WTC11 (cell line): Measurements from ENCODE around the gene PHLDA3.

Experiments
- ATF1 ChIP-seq: sonication (generic); formaldehyde crosslinking; IDR thresholded peaks from 2 replicates; pipeline ENCODE4 v1.8.1; 2023; ENCODE audit warnings: mild to moderate bottlenecking, moderate library complexity, missing genetic modification reagents
- CREB1 ChIP-seq: sonication (generic); formaldehyde crosslinking; IDR thresholded peaks from 2 replicates; pipeline ENCODE4 v1.8.0; 2023; ENCODE audit warnings: mild to moderate bottlenecking, missing genetic modification reagents
- CREM ChIP-seq: sonication (generic); formaldehyde crosslinking; IDR thresholded peaks from 2 replicates; pipeline ENCODE4 v1.8.1; 2022; ENCODE audit warnings: mild to moderate bottlenecking, missing genetic modification reagents, moderate library complexity
- PRRX2 ChIP-seq: fragments of 250-450 bp; sonication (Bioruptor Pico); IDR thresholded peaks from 2 replicates; pipeline ENCODE4 v1.8.0; 2021; ENCODE audit warnings: mild to moderate bottlenecking
- SOX15 ChIP-seq: fragments of 250-450 bp; sonication (Bioruptor Pico); IDR thresholded peaks from 2 replicates; pipeline ENCODE4 v1.9.0; 2021; ENCODE audit warnings: mild to moderate bottlenecking
- TP53 ChIP-seq: sonication (generic); formaldehyde crosslinking; IDR thresholded peaks from 2 replicates; pipeline ENCODE4 v1.8.1; 2023; ENCODE audit warnings: mild to moderate bottlenecking, missing genetic modification reagents
- TF ChIP-seq, protein P1 (sequence below): sonication (generic); formaldehyde crosslinking; IDR thresholded peaks from 2 replicates; pipeline ENCODE4 v1.8.1; 2022; ENCODE audit warnings: missing genetic modification reagents, borderline replicate concordance
- TF ChIP-seq, protein P2 (sequence below): fragments of 200-600 bp; IDR thresholded peaks from 2 replicates; pipeline ENCODE4 v1.8.0; 2022; ENCODE audit warnings: antibody characterized with exemption
- TF ChIP-seq, protein P3 (sequence below): sonication (generic); formaldehyde crosslinking; IDR thresholded peaks from 2 replicates; pipeline ENCODE4 v1.8.1; 2022; ENCODE audit warnings: low read depth, mild to moderate bottlenecking, moderate library complexity, missing genetic modification reagents, borderline replicate concordance

DNA sequence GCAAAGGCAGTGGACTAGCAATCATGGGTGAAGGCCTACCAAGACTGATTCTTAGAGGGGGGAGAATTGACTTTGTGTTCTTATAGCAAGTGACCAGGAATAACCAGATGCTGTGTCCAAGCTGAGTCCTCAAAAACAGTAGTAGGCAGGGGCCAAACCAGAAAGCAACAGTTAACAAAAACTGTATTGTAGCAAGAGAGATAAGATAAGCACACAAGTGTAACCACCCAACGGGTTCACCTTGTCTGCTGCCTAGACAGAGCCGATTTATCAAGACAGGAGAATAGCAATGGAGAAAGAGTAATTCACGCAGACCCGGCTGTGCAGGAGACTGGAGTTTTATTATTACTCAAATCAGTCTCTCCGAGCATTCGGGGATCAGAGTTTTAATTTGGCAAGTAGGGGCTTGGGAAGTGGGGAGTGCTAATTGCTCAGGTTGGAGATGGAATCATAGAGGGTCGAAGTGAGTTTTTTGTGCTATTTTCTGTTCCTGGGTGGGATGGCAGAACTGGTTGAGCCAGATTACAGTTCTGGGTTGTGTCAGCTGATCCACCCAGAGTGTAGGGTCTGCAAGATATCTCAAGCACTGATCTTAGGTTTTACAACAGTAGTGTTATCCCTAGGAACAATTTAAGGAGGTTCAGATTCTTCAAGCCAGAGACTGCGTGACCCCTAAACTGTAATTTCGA is 46.2 kb upstream of the PHLDA3 start:
- TF ChIP-seq CREB1 (CRISPR knock-in tag), result no peak
- no peak for TF ChIP-seq ATF1 (CRISPR knock-in tag)
- TF ChIP-seq, protein P1, sequence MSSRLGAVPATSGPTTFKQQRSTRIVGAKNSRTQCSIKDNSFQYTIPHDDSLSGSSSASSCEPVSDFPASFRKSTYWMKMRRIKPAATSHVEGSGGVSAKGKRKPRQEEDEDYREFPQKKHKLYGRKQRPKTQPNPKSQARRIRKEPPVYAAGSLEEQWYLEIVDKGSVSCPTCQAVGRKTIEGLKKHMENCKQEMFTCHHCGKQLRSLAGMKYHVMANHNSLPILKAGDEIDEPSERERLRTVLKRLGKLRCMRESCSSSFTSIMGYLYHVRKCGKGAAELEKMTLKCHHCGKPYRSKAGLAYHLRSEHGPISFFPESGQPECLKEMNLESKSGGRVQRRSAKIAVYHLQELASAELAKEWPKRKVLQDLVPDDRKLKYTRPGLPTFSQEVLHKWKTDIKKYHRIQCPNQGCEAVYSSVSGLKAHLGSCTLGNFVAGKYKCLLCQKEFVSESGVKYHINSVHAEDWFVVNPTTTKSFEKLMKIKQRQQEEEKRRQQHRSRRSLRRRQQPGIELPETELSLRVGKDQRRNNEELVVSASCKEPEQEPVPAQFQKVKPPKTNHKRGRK (CRISPR knock-in tag), result no peak
- TF ChIP-seq, protein P2, sequence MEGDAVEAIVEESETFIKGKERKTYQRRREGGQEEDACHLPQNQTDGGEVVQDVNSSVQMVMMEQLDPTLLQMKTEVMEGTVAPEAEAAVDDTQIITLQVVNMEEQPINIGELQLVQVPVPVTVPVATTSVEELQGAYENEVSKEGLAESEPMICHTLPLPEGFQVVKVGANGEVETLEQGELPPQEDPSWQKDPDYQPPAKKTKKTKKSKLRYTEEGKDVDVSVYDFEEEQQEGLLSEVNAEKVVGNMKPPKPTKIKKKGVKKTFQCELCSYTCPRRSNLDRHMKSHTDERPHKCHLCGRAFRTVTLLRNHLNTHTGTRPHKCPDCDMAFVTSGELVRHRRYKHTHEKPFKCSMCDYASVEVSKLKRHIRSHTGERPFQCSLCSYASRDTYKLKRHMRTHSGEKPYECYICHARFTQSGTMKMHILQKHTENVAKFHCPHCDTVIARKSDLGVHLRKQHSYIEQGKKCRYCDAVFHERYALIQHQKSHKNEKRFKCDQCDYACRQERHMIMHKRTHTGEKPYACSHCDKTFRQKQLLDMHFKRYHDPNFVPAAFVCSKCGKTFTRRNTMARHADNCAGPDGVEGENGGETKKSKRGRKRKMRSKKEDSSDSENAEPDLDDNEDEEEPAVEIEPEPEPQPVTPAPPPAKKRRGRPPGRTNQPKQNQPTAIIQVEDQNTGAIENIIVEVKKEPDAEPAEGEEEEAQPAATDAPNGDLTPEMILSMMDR, result no peak
- TF ChIP-seq CREM (CRISPR knock-in tag), result no peak
- TF ChIP-seq, protein P3, sequence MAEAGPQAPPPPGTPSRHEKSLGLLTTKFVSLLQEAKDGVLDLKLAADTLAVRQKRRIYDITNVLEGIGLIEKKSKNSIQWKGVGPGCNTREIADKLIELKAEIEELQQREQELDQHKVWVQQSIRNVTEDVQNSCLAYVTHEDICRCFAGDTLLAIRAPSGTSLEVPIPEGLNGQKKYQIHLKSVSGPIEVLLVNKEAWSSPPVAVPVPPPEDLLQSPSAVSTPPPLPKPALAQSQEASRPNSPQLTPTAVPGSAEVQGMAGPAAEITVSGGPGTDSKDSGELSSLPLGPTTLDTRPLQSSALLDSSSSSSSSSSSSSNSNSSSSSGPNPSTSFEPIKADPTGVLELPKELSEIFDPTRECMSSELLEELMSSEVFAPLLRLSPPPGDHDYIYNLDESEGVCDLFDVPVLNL (CRISPR knock-in tag), result no peak
- no peak for TF ChIP-seq PRRX2
- TF ChIP-seq TP53 (CRISPR knock-in tag), result no peak
- TF ChIP-seq SOX15 (CRISPR knock-in tag), result no peak
